Medulla oblongata (tissue), 1 donor: Measurements from ENCODE around the gene CDC27.
"Not testable (repeated sequence)": the region's sequence is repeated elsewhere in the genome, so short reads cannot be mapped to it uniquely, and the experiment has no call there.

ENCODE experiments used
- DNase-seq: peaks from one replicate; pipeline ENCODE4 v3.0.0-alpha.2; 2015; ENCODE audit errors: extremely low spot score

The CDC27 gene, protein sequence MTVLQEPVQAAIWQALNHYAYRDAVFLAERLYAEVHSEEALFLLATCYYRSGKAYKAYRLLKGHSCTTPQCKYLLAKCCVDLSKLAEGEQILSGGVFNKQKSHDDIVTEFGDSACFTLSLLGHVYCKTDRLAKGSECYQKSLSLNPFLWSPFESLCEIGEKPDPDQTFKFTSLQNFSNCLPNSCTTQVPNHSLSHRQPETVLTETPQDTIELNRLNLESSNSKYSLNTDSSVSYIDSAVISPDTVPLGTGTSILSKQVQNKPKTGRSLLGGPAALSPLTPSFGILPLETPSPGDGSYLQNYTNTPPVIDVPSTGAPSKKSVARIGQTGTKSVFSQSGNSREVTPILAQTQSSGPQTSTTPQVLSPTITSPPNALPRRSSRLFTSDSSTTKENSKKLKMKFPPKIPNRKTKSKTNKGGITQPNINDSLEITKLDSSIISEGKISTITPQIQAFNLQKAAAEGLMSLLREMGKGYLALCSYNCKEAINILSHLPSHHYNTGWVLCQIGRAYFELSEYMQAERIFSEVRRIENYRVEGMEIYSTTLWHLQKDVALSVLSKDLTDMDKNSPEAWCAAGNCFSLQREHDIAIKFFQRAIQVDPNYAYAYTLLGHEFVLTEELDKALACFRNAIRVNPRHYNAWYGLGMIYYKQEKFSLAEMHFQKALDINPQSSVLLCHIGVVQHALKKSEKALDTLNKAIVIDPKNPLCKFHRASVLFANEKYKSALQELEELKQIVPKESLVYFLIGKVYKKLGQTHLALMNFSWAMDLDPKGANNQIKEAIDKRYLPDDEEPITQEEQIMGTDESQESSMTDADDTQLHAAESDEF

DNA sequence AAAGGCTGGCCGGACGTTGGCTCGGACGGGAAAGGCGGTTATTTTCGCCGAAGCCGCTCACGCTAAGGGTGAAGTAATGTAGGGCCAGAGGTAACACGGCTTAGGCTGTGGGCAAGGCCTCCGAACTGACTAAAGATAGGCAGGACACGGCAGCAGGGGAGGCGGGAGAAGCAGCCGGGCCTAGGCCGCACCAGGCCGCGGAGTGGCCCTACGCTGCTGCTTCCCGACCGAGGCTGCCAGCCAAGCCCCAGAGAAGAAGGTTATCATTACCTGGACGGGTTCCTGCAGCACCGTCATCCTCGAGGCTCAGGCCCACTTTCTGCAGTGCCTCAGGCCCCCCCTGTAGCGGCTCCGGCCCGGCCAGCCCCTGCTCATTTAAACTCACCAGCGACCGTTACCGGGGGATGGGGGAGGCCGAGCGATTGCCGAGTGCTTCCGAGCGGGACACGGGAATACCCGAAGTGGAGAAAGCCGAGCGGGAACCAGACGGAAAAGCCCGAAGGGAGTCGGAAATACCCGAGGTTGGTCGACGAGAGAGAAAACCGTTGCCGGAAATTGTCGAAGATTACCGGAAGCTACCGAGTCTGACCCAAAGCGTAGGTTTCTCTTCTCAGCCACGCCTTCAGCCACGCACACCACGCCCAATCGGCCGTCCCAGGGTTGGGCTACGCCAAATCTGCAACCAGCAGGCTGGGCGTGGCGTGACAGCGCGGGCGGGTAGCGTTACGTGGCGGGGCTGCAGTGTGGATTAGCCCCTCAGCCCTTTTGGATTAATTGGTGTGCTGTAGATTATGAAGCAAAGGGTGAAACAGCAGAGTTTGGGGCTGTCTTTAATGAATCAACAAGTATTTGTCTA lies at the start of gene CDC27:
CDC27 (minus strand) TSS at position 420 of the 856 bp plus-strand sequence; CDS start at position 297, 123 bp downstream.
- peak; percentile 99 for DNase-seq

DNA sequence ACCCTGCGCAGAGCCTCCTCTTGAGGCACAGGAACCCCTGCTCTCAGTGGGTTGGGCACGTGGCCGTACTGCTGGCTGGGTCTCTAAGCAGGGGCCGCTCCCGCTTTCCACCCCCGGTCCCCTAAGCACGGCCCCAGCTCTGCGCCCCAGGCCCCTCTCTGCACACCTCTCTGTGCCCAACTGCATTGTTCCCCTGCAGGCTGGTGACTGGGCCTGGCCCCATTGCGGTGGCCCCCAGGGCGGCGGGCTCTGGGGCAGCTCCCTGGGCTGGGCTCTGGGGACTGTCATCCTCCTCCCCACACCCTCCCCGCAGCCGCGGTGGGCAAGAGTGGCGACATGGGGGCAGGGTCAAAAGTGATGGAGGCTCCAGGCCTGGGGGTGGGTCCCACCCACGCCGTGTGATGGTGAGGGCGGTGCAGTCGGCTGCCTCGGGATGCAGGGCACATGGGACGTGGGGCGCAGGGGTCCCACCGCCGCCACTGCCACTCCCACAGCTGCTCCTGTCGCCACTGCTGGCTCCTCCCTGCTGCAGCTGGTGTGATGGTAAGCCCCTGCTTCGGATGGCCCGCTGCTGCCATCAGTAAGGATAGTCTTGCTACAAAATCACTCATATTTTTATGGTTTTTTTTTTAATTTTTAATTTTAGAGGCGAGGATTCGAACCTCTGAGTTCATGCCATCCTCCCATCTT lies 49.4 kb upstream of the CDC27 start:
- no peak for DNase-seq

DNA sequence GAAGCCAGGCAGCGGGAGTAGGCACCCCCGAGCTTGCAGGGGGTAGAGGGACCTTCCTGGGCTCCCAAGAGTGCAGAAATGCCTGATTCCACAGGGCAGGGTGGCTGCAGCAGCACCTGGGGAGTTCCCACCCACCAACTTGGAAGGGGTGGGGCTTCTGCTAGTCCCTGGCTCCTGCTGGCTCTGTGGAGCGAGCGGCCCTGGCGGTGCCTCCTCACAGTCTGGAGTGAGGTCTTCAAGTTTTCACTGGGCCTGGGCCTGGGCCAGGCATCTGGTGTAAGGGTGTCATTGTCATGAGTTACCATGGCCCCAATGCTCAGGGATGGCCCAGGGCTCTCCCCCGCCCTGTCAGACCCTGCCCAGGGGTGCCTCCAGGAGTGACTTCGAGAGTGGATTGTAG lies 48.7 kb upstream of the CDC27 start:
- DNase-seq = no peak

DNA sequence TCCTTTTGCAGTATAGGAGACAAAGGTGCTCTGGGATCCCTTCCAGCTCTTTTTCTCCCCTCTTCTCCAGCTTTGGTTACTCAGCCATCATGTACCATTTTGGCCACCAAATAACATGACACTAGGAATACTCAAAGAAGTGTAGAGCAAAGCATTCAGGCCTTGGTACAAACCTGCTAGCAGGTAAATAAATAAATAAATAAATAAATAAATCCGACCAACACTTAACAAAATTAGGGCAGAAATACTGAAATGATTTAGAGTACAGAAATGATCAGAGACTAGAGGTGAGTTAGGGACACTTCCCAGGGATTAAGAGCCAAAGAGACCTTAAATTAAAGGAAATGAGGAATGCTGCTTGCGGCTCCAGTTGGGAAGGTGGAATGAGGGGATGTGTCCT lies 46.8 kb upstream of the CDC27 start:
- DNase-seq = no peak

DNA sequence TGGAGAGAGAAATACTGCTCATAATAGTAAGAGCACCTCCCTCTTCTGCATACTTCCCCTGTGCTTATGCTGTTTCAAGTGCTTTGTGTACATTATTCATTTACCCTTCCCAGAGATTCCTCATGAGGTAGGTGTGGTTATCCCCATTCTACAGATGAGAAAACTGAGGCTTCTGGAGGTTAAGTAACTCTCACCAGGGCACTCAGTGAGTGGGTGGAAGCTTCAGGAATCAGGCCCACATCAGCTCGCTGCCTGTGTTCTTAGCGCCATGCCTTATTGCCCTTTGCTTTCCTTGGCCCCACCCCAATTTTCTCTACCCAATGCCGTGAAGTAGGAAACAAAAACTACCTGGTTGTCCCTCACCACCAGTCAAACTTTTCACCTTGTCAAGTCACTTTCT lies 46.4 kb upstream of the CDC27 start:
- no peak for DNase-seq

DNA sequence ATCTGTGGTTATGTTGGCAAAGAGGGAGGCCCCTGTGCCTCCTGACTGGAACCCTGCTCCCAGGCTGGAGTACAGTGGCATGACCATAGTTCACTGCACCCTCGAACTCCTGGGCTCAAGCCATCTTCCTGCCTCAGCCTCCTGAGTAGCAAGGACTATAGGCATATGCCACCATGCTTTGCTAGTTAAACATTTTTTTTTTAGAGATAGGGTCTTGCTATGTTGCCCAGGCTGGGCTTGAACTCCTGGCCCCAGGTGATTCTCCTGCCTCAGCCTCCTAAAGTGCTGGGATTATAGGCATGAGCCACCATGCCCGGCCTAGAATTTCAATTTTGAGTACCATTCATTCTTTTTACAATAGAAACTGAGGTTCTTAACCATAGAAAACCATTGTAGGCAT lies 43.4 kb upstream of the CDC27 start:
- no peak for DNase-seq

DNA sequence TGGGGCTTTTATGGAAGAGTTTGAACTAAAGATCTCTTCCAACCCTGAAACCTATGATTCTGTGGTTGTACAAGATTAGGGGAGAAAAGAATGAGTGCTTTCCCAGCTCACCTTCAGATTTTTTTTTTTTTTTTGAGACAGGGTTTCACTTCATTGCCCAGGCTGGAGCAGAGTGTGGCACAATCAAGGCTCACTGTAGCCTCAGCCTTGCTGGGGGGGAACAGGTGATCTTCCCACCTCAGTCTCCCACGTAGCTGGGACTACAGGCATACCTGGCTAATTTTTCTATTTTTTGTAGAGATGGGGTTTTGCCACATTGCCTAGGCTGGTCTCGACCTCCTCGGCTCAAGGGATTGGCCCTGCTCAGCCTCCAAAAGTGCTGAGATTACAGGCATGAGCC lies 42.8 kb upstream of the CDC27 start:
- DNase-seq = no peak

DNA sequence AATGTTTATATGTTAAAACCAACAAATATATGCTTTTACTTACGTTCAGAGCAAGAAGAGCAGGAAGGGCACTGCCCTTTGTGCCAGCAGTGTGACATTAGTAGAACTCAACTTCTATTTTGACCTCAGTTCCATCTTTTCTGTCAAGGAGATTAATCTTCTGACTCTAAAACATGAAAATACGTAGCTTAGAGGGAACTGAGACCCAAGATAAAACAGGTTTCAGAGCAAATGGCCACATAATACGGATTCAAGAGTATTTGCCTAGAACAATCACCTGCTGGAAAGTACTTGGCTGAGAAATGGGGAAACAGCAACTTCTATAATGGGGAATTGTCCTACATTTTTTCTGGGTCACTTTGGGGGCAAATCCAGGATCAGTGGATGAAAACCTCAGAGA lies 42.2 kb upstream of the CDC27 start:
- DNase-seq = no peak

DNA sequence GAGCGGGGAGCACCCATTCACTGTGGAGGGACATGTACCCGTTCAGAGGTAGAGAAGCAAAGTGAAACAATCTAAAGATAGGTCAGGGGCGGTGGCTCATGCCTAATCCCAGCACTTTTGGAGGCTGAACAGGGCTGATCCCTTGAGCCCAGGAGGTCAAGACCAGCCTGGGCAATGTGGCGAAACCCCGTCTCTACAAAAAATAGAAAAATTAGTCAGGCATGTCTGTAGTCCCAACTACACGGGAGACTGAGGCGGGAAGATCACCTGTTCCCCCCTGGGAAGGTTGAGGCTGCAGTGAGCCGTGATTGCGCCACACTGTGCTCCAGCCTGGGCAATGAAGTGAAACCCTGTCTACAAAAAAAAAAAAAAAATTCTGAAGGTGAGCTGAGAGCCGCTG lies 41.8 kb upstream of the CDC27 start:
- DNase-seq = no peak

DNA sequence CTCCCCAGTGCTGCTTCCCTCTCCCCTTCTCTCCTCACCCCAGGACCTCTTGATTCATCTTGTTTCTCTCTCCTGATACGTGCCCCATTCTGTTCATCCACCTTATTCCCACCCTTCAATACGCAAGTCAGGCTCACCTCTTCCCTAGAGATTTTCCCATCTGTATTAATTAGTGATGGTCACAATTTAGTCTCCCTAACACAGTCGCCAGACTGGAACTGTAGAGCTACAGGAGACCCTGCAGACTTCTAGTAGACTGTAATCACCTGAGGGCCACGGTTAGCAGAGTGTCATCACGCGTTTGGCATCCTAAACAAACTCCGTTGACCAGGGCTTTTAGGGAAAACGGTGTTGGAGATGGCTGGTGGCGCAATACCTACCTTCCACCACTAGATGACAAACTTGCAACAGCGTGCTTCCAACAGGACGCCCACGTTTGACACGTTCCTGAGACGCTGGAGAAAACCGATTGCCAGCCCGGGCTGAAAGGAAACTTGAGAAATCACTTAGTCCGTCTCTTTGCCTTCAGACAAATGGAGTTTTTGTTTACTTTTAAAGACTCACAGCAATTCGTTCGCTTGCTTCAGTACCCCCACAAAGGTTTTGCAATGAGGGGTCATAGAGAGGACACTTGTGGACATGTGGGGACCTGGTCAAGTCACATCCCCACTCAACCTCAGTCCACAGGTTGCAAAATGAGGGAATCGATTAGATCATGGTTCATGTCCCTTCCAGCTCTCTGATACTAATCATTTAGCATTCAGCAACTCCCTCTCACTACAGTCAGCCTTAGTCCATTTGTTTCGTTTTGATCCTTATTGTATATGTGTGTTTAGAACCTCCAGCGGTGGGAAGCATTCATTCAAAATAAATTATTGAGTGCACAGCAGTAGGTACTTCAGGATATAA lies 40.7 kb upstream of the CDC27 start:
- DNase-seq = peak; percentile 93

DNA sequence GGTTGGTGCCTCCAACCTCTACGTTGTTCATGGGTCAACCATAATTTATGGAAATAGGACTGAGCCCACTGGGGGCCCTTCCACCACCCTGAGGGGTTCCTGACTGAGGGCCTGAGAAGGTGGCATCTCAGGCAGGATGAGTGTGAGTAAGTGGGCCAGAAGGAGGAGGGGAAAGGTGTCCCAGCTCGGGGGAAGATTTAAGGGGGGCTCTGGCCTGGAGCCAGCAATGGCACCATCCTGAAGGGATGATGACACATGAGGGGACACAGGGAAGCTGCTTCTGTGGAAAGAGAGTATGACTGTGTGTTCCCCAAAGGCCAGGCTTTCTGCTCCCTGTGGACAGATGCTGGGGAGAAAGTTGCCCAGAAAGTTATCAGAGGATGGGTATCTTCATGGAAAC lies 38.8 kb upstream of the CDC27 start:
- DNase-seq = no peak

DNA sequence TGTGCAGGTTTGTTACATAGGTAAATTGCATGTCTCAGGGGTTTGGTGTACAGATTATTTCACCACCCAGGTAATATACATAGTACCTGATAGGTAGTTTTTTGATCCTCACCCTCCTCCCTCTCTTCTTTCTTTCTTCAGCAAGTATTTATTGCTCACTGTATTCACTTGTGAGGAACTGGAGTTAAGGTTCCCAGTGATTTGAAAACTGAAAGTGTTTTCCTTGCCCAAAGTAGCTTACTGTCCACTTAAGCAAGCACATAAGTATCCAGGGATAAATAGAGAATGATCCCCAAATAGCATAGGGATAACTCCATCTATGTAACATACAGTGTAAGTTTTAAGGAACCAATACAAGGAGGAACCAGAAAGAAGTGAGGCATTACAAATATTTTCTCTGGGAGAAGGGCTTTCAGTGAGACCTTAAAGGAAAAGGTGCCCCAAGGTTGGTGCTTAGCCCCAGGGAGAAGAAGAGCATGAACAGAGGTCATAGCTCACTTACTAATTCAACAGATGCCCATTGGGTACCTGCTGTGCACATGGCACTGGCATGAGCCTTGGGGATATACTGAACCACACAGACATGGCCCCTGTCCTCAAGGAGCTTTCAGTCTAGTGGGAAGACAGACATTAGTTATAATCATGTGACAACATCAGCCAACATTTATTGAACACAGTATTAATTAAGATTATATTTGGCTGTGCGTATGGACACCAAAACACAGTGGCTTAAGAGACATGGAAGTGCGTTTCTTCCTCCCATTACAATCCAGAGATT lies 37.0 kb upstream of the CDC27 start:
- DNase-seq = no peak

DNA sequence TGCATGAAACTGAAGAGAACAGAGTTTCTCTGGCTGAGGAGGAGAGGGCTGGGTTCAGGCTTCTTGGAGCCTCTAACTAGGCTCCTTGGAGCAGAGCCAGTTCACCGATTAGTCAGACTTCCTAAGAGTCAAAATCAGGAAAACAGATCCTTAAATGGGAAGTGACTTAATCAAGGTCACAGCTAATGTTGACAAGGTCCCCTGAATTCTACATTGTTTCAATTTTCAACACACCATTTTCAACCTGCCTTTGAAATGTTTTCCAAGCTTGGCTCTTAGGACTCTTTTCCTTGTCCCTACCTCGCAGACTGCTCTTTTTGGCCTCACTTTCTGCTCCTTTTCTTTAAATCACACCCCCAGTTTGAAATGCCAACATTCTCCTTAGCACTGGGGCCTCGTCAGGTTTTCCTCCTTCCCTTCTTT lies 36.4 kb upstream of the CDC27 start:
- peak; percentile 71 for DNase-seq

DNA sequence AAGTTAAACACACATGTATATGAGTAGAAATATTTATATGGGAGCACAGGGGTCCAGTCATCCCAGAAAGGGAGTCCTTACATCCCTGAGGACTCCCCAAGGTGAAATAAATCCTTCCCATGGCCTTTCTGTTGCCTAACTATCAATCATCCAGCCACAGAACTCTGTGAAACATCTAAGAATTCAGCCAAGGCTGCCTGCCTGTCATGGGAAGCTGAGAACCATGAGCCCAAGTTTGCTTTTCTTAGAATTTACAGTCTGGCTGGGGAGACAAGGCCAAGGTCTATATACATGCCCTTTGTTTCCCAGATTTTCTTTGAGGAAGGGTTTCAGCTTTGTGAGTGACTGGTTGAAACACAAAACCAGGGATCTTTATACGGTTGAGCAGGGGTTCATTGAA lies 35.9 kb upstream of the CDC27 start:
- no peak for DNase-seq

DNA sequence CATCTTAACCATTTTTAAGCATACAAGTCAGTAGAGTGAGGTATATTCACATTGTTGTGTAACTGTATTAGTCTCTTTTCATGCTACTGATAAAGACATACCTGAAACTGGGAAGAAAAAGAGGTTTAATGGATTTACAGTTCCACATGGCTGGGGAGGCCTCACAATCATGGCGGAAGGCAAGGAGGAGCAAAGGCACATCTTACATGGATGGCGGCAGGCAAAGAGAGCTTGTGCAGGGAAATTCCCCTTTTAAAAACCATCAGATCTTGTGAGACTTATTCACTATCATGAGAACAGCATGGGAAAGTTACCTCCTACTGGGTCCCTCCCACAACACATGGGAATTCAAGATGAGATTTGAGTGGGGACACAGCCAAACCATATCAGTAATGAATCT lies 35.0 kb upstream of the CDC27 start:
- DNase-seq = not testable (repeated sequence)

DNA sequence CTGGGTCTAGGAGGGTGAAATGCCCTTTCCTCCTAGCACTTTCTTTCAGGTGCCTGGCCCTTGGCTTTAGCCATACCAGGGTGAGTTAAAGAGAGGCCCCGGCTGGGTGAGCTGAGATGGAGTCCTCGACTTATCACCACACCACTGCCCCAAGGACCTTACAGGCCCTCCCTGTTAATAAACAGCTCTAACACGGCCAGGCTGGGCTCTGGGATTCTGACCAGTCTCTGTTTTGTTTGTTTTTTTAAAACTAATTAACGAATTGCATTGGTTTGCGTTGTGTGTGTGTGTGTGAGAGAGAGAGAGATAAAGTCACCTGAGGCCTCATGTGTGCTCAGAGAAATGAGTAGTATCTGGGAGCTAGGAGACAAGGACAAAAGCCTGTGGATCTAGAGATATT lies 34.4 kb upstream of the CDC27 start:
- no peak for DNase-seq

DNA sequence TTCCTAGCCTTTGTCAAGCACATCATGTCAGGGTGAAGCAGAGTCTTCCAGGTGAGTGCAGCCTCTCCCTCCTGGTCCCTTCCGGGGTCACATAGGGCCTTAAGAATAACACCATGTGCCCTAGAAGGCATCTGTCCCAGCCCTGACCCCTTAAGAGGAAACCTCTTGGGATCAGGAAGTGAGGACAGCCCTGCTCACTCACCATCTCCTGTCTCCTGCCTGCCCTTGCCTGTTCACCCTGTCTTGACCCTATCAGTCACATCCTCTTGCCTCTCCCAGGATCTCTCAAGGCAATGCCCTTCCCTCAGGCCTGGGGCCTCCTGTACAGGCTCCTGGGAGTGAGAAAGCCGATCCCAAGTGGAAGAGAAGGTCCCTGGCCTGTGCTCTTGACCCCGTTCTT lies 33.9 kb upstream of the CDC27 start:
- no peak for DNase-seq

DNA sequence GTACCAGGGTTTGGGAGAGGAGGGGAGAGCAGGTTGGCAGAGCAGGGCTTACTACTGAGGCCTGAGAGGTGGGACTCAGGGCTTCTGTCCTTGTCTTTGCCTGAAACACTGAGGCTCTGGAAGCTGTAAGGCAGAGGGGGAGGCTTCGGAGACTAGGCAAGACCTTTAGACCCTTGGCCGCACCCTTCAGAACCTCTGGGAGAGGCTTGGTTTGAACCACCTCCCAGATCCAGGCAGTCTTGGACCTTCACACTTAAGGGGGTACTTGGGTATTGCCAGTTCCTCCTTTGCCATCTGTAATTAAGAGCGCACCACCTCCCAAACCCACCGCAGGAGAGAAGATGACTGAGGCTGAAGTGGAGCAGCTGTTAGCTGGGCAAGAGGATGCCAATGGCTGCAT lies 33.0 kb upstream of the CDC27 start:
- no peak for DNase-seq

DNA sequence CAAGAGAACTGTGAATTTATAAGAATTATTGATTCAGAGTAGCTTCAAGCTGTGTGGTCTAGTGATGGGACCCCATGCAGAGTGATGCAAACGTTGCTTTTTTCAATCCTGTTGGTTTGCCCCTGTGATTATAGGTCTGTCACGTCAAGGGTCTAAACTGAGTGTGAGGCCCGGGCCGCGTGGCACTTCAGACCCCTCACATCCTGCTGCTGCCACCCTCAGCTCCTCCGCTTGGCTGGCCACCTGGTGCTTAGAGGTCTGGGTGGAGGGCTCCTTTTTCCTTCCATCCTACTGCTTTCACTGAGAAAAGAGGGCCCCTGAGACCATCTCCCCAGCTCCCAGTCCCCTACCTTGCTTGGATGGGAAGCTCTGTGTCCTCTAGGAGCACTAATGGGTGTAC lies 32.1 kb upstream of the CDC27 start:
- no peak for DNase-seq

DNA sequence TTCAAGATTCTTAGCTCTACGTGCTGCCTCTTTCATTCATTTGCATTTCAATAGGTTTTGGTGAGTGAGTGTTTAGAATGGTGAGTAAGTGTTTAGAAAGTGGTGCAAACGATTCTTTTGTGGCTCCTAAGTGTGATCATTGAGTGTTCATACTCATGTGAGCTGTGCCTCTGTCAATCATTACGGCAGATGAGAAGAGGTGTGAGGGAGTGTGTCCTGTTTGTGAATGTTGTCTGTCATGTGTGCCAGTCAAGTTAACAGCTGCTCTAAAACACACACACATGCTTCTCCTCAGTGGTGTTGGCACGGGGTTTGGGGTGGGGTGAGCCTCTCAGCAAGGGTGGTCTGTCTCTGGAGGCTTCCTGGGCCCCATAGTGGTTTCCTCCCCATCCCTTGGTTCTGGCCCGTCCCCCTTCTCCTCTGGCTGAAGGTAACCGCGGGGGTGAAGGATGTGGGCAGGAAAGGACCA lies 31.5 kb upstream of the CDC27 start:
- no peak for DNase-seq
